Measurements from ENCODE around the gene ASMT. TPM values are rescaled to one million over a fixed set of nuclear protein-coding genes. Genes with fewer than 3 reads are reported as not detected.

ASMT gene
- total RNA-seq, 1 donor from 2014 or later, result 1.3 TPM

Other genes with a start within 250 kb of the ASMT start
- gene SLC25A6, start 222.9 kb upstream of the ASMT start, total RNA-seq, result 391 TPM
- 32.5 TPM for gene ASMTL, start 162.2 kb upstream of the ASMT start, total RNA-seq
- 3.4 TPM for gene P2RY8, start 77.9 kb upstream of the ASMT start, total RNA-seq
- 45.1 TPM for gene AKAP17A, start 23.5 kb upstream of the ASMT start, total RNA-seq

Measured in ureter (tissue), 1 donor.